Smooth muscle cell (in vitro differentiated cells): ENCODE measurements around the gene PLA2G4C. TPM values are rescaled to one million over a fixed set of nuclear protein-coding genes. Genes with fewer than 3 reads are reported as not detected.
A peak's percentile ranks its signal among the peaks of the same experiment; 100 is the strongest.

ENCODE experiments used
- DNase-seq: peaks from one replicate; lab custom pipeline; 2025; ENCODE audit not compliant: unreplicated experiment; lab: John Stamatoyannopoulos, UW
- H2AFZ ChIP-seq: fragments of 200-600 bp; sonication (generic); 2 replicates; pipeline ENCODE4 v1.6.0; 2016; ENCODE audit warnings: antibody characterized with exemption, low read depth, mild to moderate bottlenecking
- H3F3A ChIP-seq: fragments of 200-600 bp; sonication (generic); 2 replicates; pipeline ENCODE4 v1.6.0; 2017; ENCODE audit warnings: antibody characterized with exemption, low read depth
- H3K27ac ChIP-seq: fragments of 200-600 bp; sonication (generic); 2 replicates; pipeline ENCODE4 v1.5.1; 2016; ENCODE audit warnings: low read depth, mild to moderate bottlenecking
- H3K27me3 ChIP-seq: fragments of 200-600 bp; sonication (generic); 2 replicates; pipeline ENCODE4 v1.6.1; 2016; ENCODE audit warnings: low read depth, mild to moderate bottlenecking
- H3K36me3 ChIP-seq: fragments of 200-600 bp; sonication (generic); 2 replicates; pipeline ENCODE4 v1.5.1; 2016; ENCODE audit warnings: low read depth
- H3K4me1 ChIP-seq: fragments of 200-600 bp; sonication (generic); 2 replicates; pipeline ENCODE4 v1.5.1; 2016; ENCODE audit warnings: low read depth
- H3K4me2 ChIP-seq: fragments of 200-600 bp; sonication (generic); 2 replicates; pipeline ENCODE4 v1.6.0; 2016; ENCODE audit warnings: mild to moderate bottlenecking
- H3K4me3 ChIP-seq: fragments of 200-600 bp; sonication (generic); 2 replicates; pipeline ENCODE4 v1.5.1; 2016; ENCODE audit warnings: mild to moderate bottlenecking
- H3K79me2 ChIP-seq: fragments of 200-600 bp; sonication (generic); 2 replicates; pipeline ENCODE4 v1.6.0; 2016; ENCODE audit warnings: low read depth, mild to moderate bottlenecking
- H3K9ac ChIP-seq: fragments of 200-600 bp; sonication (generic); 2 replicates; pipeline ENCODE4 v1.6.0; 2016; ENCODE audit warnings: low read depth
- H3K9me3 ChIP-seq: fragments of 200-600 bp; sonication (generic); replicated peaks from 2 replicates; pipeline ENCODE4 v1.5.1; 2016; ENCODE audit warnings: low read depth
- H4K20me1 ChIP-seq: fragments of 200-600 bp; sonication (generic); 2 replicates; pipeline ENCODE4 v1.6.0; 2016; ENCODE audit warnings: low read depth
- CTCF ChIP-seq: fragments of 200-600 bp; sonication (generic); IDR thresholded peaks from 2 replicates; pipeline ENCODE4 v1.5.1; 2017; ENCODE audit warnings: borderline replicate concordance, mild to moderate bottlenecking, antibody characterized with exemption; ENCODE audit not compliant: insufficient read depth, poor library complexity, severe bottlenecking
- WGBS: methylation state at CpG from one replicate; pipeline ENCODE4 v1.1.7; 2016; ENCODE audit warnings: low lambda C conversion rate; 5-methylcytosine and 5-hydroxymethylcytosine counted together
- polyA plus RNA-seq: library from polyadenylated mRNA; unstranded; fragments of >200 nt; fragmentation: Nextera tagmentation; extraction: Ambion mirVana; gene quantifications from 2 replicates; pipeline ENCODE4 v1.2.1, GENCODE V29; 2016
- total RNA-seq: library from RNA; depleted of rRNA; stranded (reverse); fragments of >200 nt; gene quantifications from 2 replicates; pipeline ENCODE4 v1.2.3, GENCODE V29; 2014

The PLA2G4C gene
- total and polyA plus RNA-seq, 2 experiments from 2014 or later = 0.63 to 1.7 TPM

GRCh38 chr19:48020686-48021085 is 89.9 kb downstream of the PLA2G4C start:
- H3K79me2 ChIP-seq = no peaks in the 10 kb centered on the region
- H3K4me2 ChIP-seq = no peak overlapping the region
- no peak for DNase-seq
- no peaks in the 10 kb centered on the region for H3F3A ChIP-seq
- no peaks in the 10 kb centered on the region for H4K20me1 ChIP-seq
- no peak overlapping the region for H3K27ac ChIP-seq
- no peaks in the 10 kb centered on the region for H3K9me3 ChIP-seq
- TF ChIP-seq CTCF = no peak
- no peaks in the 10 kb centered on the region for H3K27me3 ChIP-seq
- no peak overlapping the region for H3K4me3 ChIP-seq
- H2AFZ ChIP-seq = no peak overlapping the region
- 92% methylated on average over 3 of the region's 3 CpGs for WGBS
- H3K36me3 ChIP-seq = no peaks in the 10 kb centered on the region
- H3K4me1 ChIP-seq = no peaks in the 10 kb centered on the region
- no peak overlapping the region for H3K9ac ChIP-seq

DNA sequence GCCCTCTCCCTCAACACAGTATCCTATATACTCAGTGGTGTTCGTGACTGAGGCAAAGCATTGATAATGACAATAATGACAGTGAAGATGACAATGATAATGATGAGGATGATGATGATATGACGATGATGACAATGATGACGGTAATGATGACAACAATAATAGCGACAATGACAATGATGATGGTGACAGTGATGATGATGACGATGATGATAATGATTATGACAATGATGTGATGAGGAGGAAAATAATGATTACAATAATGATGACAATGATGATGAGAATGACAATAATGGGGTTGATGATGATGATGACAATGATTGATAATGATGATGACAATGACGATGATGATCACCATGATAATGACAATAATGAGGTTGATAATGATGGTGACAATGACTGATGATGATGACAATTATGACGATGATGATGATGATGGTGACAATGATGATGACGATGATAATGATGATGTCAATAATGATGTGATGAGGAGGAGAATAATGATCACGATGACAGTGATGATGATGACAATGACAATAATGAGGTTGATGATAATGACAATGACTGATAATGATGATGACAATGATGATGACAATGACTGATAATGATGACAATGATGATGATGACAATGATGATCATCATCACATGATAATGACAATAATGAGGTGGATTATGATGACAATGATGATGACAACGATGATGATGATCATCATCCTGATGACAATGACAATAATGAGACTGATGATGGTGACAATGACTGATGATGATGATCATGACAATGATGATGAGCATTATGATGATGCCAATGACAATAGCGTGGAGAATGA is 99.5 kb downstream of the PLA2G4C start:
- Histone ChIP-seq H4K20me1 (no peaks in the 10 kb centered on the region), H3K79me2 (no peaks in the 10 kb centered on the region), H3K9ac (no peak overlapping the region), H3K4me1 (no peaks in the 10 kb centered on the region), H3F3A (no peaks in the 10 kb centered on the region), H3K36me3 (no peaks in the 10 kb centered on the region), H3K4me3 (no peak overlapping the region), H3K4me2 (no peak overlapping the region), H3K9me3 (peaks cover 7% of the 10 kb centered on the region), H3K27ac (no peak overlapping the region), H3K27me3 (no peaks in the 10 kb centered on the region), H2AFZ (no peak overlapping the region)
- 92% methylated on average over 11 of the region's 11 CpGs for WGBS
- DNase-seq = no peak
- no peak for TF ChIP-seq CTCF

DNA sequence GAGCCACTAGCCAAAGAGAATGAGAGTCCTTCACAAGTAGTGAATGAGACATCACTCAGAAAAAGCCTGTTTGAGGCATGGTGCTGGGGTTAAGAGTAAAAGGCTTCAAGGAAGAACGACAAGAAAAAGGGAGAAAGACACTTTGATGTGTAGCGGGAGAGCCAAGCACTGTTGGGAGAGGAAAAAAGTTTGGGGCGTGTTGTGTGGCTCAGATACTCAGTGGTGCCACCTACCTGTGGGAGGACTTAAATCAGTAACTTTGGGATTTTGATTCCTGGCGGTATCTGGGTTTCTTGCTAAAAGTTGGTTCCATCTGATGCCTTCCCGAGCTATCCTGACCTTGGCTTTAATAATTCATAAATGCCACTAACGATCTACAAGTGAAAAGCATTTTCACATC is 103.9 kb downstream of the PLA2G4C start:
- Histone ChIP-seq H3K9ac (no peak overlapping the region), H3K4me2 (no peak overlapping the region), H3F3A (no peaks in the 10 kb centered on the region), H2AFZ (no peak overlapping the region), H3K27me3 (no peaks in the 10 kb centered on the region), H3K36me3 (no peaks in the 10 kb centered on the region), H3K4me1 (no peaks in the 10 kb centered on the region), H4K20me1 (no peaks in the 10 kb centered on the region), H3K9me3 (peaks cover 7% of the 10 kb centered on the region), H3K4me3 (no peak overlapping the region), H3K27ac (no peak overlapping the region), H3K79me2 (no peaks in the 10 kb centered on the region)
- peak; percentile 15 for TF ChIP-seq CTCF
- WGBS = 76% methylated on average over 6 of the region's 6 CpGs
- no peak for DNase-seq

DNA sequence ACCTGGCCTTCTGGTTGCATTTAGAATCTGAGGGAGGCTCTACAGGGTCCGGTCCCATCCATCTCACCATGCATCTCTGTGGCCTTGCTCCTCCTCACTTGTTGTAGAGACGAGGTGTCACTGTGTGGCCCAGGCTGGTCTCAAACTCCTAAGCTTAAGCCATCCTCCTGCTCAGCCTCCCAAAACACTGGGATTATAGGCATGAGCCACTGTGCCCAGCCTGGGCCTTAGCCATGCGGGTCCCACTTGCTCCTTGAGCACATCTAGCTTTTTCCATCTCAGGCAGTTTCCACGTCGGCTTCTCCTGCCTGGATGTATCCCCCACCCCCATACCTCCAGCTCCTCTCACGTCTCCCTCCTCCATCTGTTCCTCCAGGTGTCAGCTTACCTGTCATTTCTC is 106.4 kb downstream of the PLA2G4C start:
- Histone ChIP-seq H3K4me3 (no peak overlapping the region), H3F3A (no peaks in the 10 kb centered on the region), H3K4me2 (no peak overlapping the region), H3K9ac (no peak overlapping the region), H2AFZ (no peak overlapping the region), H3K27me3 (no peaks in the 10 kb centered on the region), H3K9me3 (peaks cover 4% of the 10 kb centered on the region), H3K27ac (no peak overlapping the region), H3K4me1 (no peaks in the 10 kb centered on the region), H3K36me3 (no peaks in the 10 kb centered on the region), H4K20me1 (no peaks in the 10 kb centered on the region), H3K79me2 (no peaks in the 10 kb centered on the region)
- 88% methylated on average over 6 of the region's 6 CpGs for WGBS
- TF ChIP-seq CTCF = no peak
- DNase-seq = no peak
